HG02763 (cell line): ENCODE data around the gene ENGASE.

Experiments
- ATAC-seq: cut with Tn5 transposase; IDR thresholded peaks from one replicate; pipeline ENCODE4 v1.9.1; 2021; ENCODE audit warnings: mild to moderate bottlenecking, moderate library complexity; ENCODE audit not compliant: unreplicated experiment

ENGASE gene

DNA sequence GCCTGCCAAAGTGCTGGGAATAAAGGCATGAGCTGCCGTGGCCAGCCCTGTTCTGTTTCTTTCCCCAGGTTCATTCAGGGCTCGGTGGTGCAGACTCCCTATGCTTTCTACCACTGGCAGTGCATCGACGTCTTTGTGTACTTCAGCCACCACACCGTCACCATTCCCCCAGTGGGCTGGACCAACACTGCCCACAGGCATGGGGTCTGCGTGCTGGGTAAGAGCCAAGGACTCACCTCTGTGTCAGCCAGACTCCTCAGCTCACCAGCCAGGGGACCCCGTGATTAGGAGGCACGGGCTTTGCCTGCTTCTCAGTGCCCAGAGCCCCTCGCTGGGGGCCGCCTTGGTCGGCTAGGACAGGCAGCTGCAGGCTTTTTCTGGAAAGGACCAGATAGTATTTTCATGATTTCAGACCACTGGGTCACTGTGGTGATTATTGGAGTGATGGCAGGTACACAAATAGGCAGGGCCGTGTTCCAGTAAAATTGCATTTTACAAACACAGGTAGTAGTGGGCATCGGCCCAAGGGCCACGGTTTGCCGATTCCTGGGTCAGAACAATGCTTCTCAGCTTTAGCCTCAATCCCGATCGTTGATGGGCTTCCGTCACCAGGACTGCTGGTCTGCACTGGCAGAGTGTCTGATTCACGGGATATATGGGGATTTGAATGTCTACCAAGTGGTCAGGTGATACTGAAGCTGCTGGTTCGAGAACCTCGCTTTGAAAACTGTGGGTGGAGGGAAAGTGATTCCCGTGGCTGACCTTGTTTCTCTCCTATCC is 5.0 kb downstream of the ENGASE start:
- ATAC-seq: no peak

DNA sequence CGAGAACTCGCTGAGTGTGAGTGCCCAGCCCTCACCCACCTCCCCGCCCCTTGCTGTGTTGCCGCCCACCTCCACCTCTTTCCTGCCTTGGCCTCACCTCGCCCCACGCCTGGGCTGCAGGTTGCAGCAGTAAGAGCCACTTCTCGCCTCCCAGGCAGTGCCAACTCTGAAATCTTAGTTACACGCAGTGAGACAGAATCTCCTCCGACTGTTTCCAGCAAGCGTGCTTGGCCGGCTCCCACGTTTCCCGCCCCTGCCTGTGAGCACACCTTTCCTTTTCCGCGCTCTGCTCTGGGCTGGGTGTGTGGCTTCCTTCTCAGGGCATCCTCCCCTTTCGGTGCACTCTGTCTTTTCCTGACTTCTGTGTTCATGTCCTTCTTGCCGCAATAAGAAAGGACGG is 5.7 kb downstream of the ENGASE start:
- no peak for ATAC-seq

DNA sequence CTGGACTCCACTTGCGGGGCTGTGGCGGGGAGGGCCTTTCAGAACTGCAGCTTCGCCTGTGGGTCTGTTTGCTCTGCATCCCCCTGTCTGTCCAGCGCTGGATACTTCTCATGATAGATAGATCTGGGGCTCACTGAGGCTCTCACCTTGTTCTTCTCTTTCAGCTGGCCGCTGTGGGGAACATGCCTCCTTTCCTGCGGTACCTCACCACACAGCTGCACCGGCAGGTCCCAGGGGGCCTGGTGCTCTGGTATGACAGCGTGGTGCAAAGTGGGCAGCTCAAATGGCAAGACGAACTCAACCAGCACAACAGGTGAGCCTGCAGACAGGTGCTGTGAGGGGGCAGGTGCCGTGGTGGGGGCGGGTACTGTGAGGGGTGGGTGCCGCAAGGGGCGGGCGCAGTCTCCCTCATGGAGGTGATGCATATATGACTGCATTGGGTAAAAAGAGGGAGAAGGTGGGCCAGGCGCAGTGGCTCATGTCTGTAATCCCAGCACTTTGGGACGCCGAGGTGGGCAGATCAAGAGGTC is 6.2 kb downstream of the ENGASE start:
- ATAC-seq: no peak

DNA sequence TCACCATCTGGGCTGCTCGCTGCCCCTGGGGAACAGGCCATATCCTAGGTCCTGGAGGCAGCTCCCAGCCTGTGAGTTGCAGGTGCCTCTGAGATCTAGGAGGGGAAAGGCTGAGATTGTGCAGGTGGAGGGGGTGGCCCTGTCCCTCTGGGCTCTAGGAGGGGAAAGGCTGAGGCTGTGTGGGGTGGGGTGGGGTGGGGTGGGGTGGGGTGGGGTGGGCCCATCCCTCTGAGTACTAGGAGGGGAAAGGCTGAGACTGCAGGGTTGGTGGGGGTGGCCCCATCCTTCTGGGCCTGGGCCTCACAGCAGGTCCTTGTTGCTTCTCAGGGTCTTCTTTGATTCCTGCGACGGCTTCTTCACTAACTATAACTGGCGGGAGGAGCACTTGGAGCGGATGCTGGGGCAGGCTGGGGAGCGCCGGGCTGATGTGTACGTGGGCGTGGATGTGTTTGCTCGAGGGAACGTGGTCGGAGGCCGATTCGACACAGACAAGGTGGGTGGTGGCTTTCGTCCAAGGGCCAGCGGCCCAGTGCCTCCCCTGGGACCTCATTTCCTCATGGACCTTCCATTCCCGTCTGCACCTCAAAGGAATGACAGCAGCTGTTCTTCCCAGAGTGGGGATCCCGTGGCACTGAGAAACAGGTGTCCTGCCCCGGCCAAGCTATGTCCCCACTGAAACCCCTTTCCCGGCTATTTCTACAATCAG is 7.1 kb downstream of the ENGASE start:
- no peak for ATAC-seq

DNA sequence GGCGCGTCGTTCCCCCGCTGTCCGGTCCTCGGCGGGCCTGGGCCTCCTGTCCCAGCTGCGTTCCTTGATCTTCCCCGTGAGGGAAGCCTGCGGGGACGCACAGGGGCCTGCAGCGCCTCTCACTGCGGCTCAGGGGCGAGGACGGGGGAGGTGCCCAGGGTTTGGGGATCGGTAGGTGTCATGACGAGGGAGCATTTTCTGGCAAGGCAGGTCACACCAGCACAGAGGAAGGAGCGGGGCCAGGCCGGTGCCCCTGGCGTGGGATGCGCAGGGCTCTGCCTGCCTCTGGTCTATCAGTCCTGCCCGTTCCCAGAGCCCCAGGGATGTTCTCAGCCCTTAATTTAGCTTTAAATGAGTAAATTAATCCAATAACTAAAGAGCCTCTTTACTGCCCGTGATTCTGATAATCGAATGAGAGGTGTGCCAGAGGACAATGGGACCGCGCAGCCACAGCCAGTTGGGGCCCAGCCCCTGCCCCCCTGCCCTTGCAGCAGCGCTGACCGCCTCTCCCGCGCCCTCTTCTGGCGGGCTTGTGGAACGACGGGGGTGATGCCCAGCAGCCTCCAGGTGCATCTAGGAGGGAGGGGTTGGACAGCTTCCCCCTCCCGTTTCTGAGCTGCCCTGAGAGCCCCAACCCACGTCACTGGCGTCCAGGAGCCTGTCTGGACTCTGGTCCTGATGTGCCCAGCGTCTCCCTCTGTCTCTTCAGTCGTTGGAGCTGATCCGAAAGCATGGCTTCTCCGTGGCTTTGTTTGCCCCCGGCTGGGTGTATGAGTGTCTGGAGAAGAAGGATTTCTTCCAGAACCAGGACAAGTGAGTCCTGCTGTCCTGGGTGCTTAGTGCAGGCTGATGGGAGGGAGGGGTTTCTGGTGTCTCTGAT is 7.9 kb downstream of the ENGASE start:
- ATAC-seq: no peak

DNA sequence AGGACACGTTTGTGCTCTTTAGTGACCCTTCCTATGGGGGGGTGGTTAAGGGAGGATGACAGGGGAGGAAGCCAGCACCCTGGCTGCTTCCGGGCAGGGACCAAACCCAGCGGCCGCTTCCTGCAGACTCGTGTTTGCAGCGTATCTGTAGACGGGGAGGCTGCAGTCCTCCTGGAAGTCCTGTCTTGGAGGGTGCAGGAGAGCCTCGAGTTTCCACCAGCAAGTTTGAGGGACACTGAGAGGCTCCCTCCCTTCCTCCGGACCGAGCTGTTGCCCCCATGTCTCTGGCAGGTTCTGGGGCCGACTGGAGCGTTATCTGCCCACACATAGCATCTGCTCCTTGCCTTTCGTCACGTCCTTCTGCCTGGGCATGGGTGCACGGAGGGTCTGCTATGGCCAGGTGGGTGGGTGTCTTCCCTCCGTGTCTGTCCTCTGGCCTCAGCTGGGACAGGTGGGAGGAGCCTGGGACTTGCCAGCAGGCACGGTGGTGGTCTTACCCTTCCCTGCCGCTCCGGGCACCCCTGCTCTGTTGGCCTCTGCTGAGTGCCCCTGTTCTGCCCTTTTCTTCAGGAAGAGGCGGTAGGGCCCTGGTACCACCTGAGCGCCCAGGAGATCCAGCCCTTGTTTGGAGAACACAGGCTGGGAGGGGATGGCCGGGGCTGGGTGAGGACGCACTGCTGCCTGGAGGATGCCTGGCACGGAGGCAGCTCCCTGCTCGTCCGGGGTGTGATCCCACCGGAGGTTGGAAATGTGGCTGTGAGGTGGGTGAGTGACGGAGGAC is 8.8 kb downstream of the ENGASE start:
- ATAC-seq: no peak

DNA sequence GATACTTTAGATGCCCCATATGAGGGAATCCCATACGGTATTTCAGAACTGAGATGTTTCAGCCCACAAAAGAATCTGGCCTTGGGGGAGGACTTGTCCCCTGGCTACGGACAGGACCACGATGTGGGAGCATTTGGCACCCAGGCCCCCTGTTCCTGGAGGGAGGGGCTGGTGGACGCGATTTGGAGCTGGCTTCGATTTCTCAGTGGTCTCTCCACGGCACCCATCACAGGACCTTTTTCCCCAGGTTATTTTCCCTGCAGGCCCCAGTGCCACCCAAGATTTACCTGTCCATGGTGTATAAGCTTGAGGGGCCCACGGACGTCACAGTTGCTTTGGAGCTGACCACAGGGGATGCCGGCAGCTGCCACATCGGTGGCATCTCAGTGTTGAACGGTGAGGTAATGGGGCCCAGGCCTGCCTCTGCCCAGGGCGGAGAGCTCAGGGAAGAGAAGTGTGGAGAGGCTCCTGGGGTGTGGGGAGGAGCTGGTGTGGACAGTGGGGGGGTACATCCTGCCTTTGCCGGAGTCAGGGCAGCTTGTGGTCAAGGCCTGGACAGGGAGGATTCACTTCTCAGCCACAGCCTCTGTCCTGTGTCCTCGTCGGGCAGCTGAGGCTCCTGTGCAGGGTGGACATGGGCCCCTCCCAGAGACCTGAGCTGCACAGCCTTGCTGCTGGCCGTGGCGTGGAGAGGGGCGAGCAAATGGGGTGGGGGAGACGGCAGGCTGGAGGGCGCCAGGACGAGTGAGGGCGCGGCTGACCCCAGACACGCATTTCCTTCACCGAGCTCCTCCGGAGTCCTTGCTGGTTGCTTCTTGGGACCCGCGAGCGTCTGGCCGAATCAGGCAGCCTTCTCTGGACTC is 9.9 kb downstream of the ENGASE start:
- no peak for ATAC-seq

DNA sequence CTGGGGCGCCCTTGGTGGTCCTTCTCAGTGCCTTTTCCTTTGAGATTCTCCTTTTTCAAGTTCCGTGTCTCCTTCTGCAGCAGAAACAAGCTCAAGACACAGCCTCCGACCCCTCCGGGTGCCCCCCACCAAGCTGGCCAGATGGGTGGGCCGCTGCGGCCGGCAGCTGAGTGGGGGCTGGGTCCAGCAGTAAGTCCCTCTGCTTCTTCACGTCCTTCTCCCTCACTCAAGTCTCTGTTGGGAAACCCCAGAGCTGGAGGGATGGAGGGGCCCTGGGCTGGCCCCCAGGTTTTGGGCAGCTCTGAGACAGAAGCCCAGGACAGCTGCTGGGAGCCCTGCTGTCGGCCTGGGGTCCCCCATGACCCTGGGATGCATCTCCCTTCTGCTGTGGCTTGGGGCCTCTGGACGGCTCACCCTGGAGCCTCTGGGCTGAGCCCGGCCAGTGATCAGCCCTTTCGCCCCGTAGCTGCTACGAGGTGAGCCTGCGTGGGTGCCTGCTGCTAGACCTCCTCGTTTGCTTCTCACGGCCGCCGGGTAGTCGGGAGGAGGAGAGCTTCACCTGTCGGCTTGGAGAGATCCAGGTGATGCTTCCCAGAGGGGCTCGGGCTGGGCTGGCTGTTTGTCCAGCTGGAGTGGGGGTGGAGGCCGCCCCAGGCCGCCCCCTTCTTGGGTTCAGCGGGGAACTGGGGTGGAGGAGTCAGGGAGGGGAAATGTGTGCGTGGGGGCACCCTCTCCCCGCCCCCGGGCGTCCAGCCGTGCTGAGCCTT is 10.7 kb downstream of the ENGASE start:
- ATAC-seq: no peak

DNA sequence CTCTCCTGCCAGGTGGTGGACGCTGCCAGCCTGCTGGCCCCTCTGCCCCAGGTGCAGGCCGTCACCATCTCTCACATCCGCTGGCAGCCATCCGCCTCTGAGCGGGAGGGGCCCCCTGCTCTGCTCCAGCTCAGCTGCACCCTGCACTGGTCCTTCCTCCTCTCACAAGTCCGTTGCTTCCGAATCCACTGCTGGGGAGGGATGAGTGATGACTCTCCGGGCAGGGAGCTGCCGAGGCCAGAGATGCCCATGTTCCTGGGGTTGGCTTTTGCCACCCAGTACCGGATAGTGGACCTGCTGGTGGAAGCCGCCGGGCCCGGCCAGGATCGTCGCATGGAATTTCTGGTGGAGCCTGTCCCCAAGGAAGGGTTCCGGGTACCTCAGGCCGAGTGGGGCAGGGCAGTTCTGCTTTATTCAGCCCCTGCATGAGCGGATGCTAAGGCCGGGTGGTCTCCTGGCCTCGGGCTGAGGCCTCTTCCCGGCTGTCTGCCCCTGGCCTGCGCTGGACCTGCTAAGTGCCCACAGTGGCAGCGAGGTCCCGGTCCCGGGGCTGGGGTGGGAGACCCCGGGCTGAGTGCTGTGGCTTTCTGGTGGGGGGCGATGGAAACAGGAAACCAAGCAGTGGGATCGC is 11.4 kb downstream of the ENGASE start:
- ATAC-seq: no peak

DNA sequence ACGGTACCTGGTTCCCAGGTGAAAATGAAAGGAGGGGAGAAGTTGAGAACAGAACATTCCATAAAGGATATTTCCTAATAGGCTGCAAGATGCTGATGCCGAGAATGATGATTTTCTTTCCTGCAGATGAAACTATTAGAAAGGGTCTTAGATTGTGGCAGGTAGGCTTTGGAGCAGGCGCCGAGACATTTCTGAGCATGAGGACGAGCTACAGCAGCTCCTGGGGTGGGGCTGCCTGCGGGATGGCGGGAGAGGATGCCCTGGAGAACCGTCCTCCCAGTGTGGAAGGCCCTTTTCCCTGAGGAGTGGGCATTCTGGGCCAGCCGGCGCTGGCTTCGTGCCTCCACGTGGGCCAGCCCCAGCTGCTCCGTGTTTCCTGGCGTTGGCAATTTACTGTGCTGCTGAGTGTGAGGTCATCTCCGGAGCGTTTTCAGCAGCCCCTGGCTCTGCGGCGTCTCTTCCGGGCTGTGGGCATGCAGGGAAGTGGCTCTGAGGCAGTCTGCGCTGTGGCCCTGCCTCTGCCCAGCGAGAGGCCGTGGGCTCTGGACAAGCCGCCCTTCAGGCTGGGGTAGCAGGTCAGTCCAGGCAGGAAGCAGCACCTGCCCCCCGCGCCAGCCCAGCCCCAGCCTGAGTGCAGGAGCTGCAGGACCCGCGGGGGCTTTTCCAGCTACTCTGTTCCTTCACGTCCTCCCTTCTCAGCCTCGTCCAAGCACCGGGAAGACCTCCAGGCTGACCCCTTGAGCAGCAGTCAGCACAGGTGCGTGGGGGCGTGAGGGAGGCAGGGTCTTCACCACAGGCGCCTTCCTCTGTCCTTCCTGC is 12.2 kb downstream of the ENGASE start:
- ATAC-seq: no peak

DNA sequence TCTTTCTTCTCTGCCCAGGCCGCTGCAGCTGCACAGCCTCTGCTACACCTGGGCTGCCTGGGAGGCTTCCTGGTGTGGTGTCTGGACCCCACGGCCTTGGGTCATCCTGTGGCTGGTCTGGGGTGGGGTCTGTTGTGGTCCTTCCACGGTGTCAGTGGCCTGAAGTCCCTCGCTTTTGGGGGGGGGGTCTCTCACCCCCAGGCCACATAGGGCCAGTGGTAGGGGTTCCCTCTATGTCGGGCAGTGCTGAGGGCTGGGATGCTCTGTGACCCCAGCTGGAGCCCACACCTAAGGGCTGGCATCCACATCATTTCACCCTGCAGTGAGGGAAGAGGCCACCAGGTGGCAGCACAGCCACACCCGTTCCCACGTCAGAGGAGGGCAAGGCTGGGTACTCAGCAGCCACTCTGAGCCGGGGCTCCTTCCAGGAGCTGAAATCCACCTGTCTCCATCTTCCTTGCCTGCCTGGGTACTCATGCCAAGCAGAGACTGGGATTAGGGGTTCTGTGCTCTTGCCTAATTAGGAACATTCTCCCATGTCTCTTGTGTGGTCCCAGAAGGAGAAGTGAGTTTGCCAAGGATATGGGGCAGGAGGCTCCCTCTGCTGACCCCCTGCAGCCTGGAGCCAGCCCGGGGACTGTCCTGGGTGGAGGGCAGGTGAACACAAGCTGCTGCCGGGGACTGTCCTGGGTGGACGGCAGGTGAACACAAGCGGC is 13.0 kb downstream of the ENGASE start:
- ATAC-seq: no peak

DNA sequence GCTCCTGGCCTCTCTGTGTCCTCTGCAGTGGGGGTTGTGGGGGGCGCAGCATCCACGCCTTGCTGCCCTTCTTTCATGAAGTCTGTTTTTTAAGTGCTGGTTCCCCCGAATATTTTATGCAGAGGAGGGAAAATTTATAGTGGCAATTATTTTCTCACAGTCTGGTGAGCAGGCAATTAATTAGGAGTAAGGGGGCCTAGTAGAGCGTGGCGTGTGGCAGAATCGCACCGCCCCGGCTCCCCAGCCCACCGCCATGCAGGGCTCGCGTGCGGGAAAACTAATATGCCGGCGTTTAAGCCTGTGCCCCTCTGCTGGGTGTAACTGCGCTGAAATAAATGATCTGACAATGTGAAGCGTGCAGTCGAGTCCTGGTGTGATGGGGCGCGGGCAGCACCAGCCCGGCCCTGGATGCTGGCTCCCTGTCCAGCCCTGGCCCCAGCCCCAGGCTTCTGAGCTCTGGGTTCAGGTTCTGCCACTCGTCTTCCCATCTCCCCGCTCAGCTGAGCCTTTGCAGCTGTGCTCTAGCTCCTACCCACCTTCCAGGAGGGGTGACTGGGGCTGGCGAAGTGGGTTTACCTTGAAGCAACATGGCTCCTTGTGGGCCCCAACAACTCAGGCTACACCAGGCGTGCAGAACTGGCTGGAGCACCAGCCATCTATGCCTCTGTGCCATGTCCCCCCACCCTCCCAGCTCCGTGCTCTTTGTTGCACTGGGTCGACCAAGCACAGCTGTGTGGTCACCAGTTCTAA is 13.8 kb downstream of the ENGASE start:
- ATAC-seq: no peak

DNA sequence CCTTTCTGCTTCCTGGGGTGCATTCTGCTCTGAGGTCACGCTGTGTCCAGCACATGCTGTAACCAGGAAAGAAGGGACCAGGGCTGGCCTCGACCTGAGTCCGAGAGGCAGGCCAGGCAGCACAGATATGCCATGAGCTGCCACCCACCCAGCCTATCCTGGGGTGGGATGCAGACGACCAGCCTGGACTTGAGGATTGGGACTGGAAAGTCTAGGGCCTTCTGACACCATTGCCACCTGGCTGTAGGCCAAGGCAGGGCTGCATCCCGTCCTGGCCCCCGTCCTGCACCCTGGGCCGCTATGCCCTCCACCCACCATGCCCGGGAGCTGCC is 14.3 kb downstream of the ENGASE start:
- ATAC-seq: no peak

DNA sequence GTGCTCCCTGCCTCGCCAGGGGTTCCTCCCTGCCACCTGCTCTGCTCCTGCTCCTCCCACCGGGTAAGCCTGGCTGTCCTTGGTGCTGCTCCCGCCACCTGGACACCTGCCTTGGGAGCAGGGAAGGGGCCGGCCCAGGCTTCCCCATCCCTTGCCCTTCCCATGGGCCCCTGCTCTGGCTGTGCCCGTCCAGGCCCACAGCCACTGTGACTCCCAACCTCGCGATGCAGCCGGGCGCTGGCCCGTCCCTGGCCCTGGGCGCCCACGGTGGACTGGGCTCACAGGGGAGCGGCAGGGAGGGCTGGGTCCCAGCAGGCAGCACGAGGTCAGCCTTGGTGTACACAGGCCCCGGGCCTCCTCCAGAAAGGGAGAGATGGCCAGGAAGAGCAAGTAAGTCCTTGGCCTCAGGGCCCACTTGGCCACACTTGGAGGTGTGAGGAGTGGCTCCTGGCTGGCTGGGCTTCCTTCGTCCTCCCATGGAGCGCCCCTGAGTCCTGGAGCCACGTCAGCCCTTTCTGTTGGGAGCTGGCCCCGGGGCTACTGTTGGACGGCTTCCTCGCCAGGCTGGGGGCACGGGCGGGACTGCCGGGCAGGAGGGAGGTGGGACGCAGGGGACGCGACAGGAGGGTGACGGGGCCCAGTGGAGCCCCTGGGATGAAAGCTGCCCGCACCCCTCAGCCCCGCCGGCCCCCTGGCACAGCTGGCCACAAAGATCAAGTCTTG is 15.3 kb downstream of the ENGASE start:
- ATAC-seq: no peak

DNA sequence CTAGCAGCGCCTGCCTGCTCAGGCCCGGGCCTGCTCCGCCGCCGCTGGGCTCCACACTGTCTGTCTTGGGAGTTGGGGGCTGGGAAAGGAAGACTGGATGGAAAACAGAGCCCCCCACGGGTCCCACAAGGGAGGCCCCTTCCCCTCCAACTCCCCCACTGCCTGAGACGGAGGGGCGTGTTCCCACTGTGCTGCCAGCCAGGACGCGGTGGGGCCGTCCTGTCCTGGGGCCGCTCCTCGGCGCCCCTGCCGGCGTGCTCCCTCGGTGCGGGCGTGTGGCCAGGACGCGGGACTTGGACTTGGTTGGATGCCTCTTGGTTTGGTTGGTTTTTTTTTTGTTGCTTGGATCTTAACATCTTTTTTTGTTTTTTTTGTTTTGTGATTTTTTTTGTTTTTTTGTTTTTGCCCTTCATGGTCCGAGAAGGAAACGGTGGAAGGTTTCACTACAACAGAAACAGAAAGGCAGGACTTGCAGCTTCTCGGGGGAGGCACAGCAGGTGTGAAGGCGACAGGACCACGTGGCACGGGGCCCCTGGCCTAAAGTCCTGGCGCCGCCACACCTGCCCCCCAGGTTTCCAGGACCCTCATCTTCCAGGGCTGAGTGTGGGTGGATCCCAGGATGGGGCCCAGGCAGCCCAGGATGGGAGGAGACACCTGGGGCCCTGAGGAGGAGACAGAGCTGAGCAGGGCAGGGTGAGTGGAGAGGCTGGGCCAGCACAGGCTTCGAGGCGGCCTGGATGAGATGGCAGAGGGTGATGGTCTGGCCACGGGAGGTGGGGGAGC is 16.0 kb downstream of the ENGASE start:
- no peak for ATAC-seq
